C4-2B (cell line): ENCODE results near the gene WFIKKN2.

Experiments
- H3K27ac ChIP-seq: fragments of 450-650 bp; 2 replicates; pipeline ENCODE4 v1.5.1; 2017
- CTCF ChIP-seq: fragments of 450-650 bp; conservative IDR thresholded peaks from 2 replicates; pipeline ENCODE4 v1.5.1; 2017; ENCODE audit warnings: mild to moderate bottlenecking
- ZFX ChIP-seq: fragments of 450-650 bp; IDR thresholded peaks from 2 replicates; pipeline ENCODE4 v1.6.1; 2017

Gene WFIKKN2

DNA sequence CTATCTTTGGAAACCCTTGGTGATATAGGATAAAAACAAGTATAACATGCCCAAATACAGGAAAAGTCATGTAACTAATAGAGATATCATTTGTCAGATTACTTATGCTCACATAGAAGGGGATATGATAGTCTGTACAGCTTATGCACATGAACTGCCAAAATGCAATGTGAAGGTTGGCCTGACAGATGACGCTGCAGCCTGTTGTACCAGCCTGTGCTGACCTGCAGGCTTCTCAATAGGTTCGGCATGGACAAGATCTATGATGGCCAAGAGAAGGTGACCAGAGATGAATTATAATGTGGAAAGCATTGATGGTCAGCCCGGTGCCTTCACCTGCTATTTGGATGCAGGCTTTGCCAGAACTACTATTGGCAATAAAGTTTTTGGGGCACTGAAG lies 12.7 kb downstream of the WFIKKN2 start:
- TF ChIP-seq CTCF (no peak), ZFX (no peak)
- no peak overlapping the region for H3K27ac ChIP-seq

DNA sequence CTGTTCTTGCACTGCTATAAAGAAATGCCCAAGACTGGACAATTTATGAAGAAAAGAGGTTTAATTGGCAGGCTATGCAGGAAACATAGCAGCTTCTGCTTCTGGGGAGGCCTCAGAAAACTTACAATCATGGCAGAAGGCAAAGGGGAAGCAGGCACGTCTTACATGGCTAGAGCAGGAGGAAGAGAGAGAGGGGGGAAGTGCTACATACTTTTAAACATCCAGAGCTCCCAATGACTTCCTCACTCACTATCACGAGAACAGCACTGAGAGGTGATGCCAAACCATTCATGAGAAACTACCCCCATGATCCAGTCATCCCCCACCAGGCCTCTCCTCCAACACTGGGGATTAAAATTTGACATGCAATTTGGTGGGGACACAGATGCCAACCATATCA lies 13.3 kb downstream of the WFIKKN2 start:
- TF ChIP-seq CTCF = no peak
- no peak for TF ChIP-seq ZFX
- no peak overlapping the region for H3K27ac ChIP-seq

DNA sequence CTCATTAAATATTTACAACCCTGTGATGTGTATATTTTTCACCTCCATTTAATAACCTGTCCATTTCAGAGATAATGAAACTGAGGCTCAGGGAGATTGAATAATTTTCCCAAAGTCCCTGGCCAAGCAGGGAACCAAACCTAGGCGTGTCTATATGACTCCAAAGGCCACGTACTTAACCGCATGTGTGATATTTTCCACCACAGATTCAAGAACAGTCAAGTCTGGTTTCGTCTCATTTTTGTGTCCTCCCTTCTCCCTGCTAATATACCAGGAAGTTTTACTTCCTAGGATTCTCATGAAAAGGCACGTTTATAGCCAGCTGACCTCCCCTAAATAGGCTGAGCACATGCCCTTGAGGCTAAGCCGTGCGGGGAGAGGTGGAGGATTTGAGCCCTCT lies 15.3 kb downstream of the WFIKKN2 start:
- no peak overlapping the region for H3K27ac ChIP-seq
- TF ChIP-seq ZFX (no peak), CTCF (no peak)

DNA sequence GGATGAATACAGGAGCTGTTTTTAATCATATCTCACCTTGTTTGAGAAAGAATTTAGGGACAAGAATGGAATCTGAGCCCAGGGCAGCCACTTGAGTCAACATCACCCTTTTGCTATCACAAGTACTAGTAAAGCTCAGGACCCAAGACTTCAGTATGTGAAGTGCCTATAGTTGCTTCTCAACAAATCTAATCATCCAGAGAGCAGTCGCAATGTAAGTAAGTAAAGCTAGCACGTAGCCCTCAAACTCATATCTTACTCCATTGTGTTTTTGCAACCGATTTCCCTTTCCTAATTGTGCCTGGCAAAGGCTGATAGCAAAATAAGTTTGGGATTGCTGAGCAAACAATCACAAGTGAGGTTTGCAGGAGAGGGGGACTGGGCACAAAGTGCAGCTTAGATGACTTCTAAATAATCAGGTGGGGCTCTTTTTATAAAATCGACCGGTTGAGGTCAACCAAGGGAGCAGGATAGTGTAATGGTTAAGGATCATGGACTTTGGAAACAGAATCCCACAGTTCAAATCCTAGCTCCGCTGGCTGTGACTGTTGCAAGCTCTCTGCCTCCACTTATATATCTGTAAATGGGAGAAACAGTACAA lies 17.7 kb downstream of the WFIKKN2 start:
- no peak for TF ChIP-seq CTCF
- no peak for TF ChIP-seq ZFX
- H3K27ac ChIP-seq = no peak overlapping the region

GRCh38 chr17:50853781-50854180 lies 18.4 kb downstream of the WFIKKN2 start:
- TF ChIP-seq CTCF (no peak), ZFX (no peak)
- no peak overlapping the region for H3K27ac ChIP-seq

- TF ChIP-seq ZFX (no peak), CTCF (no peak)
- H3K27ac ChIP-seq = no peak overlapping the region
Measured at GRCh38 chr17:50855708-50856330, 20.4 kb downstream of the WFIKKN2 start.

DNA sequence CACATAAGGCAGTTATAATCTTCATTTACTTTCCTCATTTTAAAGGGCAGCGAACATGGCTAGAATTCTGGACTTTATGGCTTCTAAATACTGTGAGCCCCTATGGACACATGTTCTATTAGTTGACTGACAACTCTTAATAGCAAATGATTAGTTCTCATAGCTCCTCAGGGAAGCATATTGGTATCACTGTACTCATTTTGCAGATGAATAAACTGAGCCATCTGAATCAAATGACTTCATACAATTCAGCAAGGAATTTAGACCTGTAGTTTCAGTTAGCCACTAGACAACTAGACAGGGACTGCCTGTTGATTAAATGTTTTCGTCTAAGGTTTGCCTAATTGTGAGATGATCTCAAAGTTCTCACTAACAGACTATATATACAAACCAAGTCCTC lies 21.0 kb downstream of the WFIKKN2 start:
- TF ChIP-seq CTCF (no peak), ZFX (no peak)

More for the DNA sequence above, 21.0 kb downstream of the WFIKKN2 start:
- H3K27ac ChIP-seq = no peak overlapping the region
